ENCODE measurements around the gene METTL27.
A peak's percentile ranks its signal among the peaks of the same experiment; 100 is the strongest.
"Not testable (repeated sequence)": the region's sequence is repeated elsewhere in the genome, so short reads cannot be mapped to it uniquely, and the experiment has no call there.

The METTL27 gene

GRCh38 chr7:73869011-73869798 lies 26.9 kb upstream of the METTL27 start:
- no peak for DNase-seq

GRCh38 chr7:73866446-73866767 lies 24.1 kb upstream of the METTL27 start:
- DNase-seq: no peak

DNA sequence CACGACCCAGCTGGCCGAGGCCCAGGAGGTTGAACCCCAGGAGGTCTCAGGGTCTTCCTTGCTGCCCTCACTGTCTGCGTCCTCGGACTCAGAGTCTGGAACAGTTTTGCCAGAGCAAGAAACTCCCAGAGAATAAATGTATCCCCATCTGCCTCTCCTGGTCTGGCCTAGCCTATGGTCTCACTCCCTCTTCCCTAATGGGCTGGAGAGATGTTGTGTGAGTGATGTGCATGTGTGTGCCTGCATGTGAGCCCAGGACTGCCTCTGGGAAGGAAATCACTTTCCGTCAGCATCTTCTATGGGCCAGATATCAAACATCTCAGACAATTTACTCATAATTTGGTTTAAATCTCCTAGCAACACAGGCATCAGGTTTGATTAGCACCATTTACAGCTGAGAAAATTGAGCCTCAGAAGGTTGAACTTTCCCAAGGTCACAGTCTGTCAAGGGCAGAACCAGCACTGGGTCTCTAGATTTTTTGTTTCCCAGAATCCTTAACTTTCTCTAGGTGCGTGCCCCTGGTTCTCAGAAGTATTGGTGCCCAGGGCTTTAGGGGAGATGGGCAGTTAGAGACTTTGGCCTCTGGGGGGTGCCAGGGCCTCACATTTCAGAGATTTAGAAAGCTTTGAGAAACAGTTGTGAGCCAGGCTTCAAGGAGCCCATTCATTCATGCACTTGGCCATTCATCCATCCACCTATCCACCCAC lies 23.6 kb upstream of the METTL27 start:
- DNase-seq: peak; percentile 11

GRCh38 chr7:73864981-73865711 lies 22.8 kb upstream of the METTL27 start:
- DNase-seq: no peak

- DNase-seq: no peak
These were observed 19.0 kb upstream of the METTL27 start for GRCh38 chr7:73861305-73861704.

DNA sequence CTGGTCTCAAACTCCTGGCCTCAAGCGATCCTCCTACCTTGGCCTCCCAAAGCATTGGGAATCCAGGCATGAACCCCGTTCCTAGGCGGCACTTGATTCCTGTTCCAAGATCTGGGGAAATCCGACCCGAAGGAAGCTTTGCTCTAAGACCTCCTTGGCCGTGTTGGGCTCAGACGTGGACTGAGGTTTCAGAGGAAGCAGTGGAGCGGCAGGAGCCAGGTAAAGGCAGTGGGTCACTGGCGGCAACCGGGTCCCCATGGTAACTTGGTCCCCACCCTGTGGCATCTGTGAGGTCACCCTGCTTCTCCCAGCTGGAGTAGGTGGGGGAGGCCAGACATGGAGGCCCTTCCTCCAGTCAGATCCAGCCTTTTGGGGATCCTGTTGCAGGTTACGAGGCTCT lies 18.5 kb upstream of the METTL27 start, which contains the start of gene TMEM270:
Gene TMEM270 (plus strand): TSS at position 301 of the 400 bp plus-strand sequence. CDS start 36 bp downstream, at position 337.
- no peak for DNase-seq

- no peak for DNase-seq
These were observed 16.5 kb upstream of the METTL27 start for GRCh38 chr7:73858807-73859206.

DNA sequence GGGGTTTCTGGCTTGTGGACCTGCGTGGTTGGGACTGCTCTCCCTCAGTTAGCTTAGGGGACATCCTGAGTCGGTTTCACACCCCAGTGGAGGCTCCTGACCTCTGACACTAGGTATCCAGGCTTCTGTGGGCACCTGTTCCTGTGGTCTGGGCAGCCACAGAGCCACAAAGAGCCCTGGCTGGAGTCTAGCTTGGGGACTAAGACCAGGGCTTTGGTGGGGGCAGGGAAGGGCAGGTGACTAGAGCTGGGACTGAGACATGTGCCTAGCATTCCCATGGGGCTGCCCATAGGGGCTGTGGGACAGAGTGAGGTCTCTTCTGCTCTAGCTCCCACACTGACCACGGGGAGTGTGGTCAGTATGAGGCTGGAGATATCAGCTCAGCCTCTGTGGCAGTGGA lies 14.6 kb upstream of the METTL27 start:
- no peak for DNase-seq

GRCh38 chr7:73852500-73852899 lies 10.2 kb upstream of the METTL27 start:
- DNase-seq: no peak

GRCh38 chr7:73851410-73852338 lies 9.4 kb upstream of the METTL27 start:
- no peak for DNase-seq

DNA sequence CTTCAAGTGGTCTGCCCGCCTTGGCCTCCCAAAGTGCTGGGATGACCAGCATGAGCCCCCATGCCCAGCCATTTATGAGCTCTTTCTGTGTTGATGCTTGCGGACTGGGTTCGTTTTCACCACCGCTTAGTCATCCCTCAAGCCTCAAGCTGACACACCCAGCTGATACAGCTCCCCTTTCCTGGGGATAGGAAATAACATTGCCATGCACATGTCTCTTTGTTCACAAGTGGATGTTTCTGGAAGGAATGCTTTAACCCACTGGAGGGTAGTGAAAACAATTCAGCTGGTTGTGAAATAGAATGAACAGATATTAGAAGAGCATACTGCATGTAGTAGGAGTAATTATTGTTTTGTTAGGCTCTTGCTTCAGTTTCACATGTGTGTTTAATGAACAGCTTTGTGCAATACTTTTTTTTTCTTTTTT lies 8.5 kb upstream of the METTL27 start:
- DNase-seq: no peak

- DNase-seq: no peak
These were observed 5.8 kb upstream of the METTL27 start for GRCh38 chr7:73847941-73848723.

- DNase-seq: not testable (repeated sequence)
These were observed 3.4 kb upstream of the METTL27 start for GRCh38 chr7:73845701-73846195.

DNA sequence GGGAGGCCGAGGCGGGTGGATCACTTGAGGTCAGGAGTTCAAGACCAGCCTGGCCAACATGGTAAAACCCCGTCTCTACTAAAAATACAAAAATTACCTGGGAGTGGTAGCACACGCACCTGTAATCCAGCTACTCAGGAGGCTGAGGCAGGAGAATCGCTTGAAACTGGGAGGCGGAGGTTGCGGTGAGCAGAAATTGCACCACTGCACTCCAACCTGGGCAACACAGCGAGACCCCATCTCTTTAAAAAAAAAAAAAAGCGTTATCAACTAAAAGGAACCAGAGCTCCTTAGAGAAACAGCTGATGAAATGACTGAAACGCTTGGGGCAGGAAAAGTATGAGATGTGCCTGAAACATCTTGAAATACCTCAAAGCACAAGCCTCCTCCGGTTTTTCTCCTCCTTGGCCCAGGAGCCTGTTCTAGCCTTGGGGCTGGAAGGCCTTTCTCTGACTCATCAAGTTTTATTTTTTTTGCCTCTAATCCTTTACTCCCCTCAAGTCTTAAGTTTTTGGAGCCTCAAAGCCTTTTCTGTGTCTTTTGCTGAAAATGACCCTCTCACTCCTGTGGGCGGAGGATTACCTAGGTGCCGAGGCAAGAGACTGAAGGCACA lies 2.6 kb upstream of the METTL27 start:
- DNase-seq: no peak

DNA sequence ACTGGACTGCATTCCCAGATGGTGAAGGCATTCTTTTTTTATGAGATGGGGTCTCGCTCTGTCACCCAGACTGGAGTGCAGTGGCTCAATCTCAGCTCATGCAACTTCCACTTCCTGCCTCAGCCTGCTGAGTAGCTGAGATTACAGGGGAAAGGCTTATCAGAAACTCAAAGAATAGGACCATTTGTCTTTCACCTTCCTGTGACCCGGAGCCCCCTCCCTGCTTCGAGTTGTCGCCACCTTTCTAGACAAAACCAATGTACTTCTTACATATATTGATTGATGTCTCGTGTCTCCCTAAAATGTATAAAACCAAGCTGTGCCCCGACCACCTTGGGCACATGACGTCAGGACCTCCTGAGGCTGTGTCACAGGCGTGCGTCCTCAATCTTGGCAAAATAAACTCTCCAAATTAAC lies 1.8 kb upstream of the METTL27 start:
- no peak for DNase-seq

DNA sequence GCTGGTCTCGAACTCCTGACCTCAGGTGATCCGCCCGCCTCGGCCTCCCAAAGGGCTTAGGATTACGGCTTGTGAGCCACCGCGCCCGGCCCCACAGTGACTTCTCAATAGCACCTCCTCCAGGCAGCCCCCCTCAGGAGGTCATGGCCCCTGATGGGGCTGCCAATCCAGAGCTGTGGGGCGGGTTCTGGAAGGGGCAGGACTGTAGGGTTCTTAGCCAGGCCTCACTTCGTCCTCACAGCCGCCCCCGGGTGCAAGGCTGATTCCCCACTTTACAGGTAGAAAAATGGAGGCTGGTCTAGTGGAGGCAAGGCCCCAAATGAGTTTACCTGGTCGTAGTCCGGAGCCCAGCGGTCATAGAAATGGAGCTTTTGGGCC lies 638 bp downstream of the METTL27 start:
- no peak for DNase-seq

DNA sequence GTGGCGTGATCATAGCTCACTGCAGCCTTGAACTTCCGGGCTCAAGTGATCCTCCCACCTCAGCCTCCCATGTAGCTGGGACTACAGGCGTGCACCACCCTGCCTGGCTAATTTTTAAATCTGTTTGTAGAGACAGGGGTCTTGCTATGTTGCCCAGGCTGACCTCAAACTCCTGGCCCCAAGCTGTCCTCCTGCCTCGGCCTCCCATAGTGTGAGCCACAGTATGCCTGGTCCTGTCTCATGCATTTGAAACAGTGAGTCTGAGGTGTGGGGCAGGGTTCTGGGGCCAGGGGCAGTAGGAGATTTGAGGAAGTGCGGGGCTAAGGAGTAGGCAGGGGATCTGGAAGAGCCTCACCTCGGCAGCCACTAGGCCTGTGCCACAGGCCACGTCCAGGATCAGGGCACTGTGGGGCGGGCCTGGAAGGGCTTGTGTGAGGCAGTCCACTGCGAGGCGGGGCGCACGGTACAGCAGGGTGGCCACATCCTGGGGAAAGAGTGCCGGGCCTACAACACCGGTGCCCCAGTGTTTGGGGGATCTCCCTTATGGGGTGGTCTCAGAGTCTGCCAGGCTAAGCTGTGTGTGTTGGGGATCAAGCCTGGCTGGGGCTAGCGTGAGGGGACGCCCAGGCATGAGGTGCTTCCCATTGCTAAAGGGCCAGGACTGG lies 1.5 kb downstream of the METTL27 start:
- DNase-seq: no peak

GRCh38 chr7:73839743-73840714 lies 2.3 kb downstream of the METTL27 start:
- no peak for DNase-seq

DNA sequence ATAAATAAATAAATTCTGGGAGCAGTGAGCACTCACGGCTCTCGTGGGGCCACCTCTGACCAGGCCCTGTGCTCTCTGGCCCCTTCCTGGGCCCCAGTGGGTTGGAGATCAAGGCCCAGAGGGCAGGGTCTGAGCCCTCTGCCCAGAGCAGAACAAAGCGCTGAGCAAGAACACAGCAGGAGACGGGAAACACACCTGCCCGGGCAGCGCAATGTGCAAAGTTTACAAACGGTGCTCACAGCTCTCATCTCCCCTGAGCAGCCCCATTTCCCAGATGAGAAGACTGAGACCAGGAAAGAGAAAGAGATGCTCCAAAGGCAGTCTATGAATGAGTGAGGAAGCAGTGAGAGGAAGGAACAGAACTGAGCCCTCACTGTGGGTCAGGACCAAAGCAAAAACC lies 3.0 kb downstream of the METTL27 start:
- no peak for DNase-seq
